Measurements from ENCODE around the gene ZNRF3. TPM values are rescaled to one million over a fixed set of nuclear protein-coding genes. Genes with fewer than 3 reads are reported as not detected.

Gene ZNRF3
- total and polyA plus RNA-seq, 7 donors, result 0.23 to 13.6 (median 8.9) TPM

GRCh38 chr22:29012952-29013351 lies 129.6 kb downstream of the ZNRF3 start:
- Histone ChIP-seq H3K9me3 (no peaks in the 10 kb centered on the region), H3K4me3 (no peak overlapping the region), H3K27ac (no peak overlapping the region), H3K4me1 (no peaks in the 10 kb centered on the region), H3K27me3 (no peaks in the 10 kb centered on the region), H3K36me3 (no peaks in the 10 kb centered on the region)
- intact Hi-C loops (cut with DNase I), result no loop called here
- WGBS, 2 donors, result 91% methylated on average over 4 of the region's 4 CpGs
- DNase-seq, result no peak
- no peak for TF ChIP-seq POLR2AphosphoS5 (IDR thresholded peaks at IDR 0.05)
- TF ChIP-seq EP300 (IDR thresholded peaks at IDR 0.05), result no peak
- TF ChIP-seq, protein P1, sequence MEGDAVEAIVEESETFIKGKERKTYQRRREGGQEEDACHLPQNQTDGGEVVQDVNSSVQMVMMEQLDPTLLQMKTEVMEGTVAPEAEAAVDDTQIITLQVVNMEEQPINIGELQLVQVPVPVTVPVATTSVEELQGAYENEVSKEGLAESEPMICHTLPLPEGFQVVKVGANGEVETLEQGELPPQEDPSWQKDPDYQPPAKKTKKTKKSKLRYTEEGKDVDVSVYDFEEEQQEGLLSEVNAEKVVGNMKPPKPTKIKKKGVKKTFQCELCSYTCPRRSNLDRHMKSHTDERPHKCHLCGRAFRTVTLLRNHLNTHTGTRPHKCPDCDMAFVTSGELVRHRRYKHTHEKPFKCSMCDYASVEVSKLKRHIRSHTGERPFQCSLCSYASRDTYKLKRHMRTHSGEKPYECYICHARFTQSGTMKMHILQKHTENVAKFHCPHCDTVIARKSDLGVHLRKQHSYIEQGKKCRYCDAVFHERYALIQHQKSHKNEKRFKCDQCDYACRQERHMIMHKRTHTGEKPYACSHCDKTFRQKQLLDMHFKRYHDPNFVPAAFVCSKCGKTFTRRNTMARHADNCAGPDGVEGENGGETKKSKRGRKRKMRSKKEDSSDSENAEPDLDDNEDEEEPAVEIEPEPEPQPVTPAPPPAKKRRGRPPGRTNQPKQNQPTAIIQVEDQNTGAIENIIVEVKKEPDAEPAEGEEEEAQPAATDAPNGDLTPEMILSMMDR (IDR thresholded peaks at IDR 0.05), result no peak
- no peak for TF ChIP-seq POLR2A (IDR thresholded peaks at IDR 0.05)

DNA sequence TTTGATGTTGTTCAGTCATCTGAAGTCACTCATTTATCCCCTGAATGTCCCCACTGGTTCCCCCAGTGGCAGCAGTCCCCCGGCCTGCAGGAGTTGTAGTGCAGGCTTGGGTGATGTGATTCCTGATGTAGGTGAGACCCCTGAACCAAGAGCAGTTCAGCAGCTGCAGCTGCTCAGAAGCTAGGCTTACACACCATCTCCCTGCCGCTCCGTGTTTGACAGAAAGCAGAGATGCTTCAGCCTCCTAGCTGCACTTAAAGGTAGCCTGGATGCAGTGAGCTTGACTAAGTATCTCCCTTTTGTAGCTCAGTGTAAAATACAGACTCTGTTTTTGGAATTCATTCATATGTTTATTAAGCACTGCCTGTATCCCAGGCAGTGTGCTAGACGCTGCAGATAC lies 130.9 kb downstream of the ZNRF3 start:
- Histone ChIP-seq H3K9me3 (no peaks in the 10 kb centered on the region), H3K4me3 (no peak overlapping the region), H3K4me1 (no peaks in the 10 kb centered on the region), H3K27ac (no peak overlapping the region), H3K36me3 (no peaks in the 10 kb centered on the region), H3K27me3 (no peaks in the 10 kb centered on the region)
- no peak for DNase-seq
- intact Hi-C loops (cut with DNase I), result no loop called here
- 87 to 90% methylated on average over 4 of the region's 4 CpGs for WGBS, 2 donors
- TF ChIP-seq, protein P1 (IDR thresholded peaks at IDR 0.05), result no peak
- TF ChIP-seq EP300 (IDR thresholded peaks at IDR 0.05) (no peak), POLR2AphosphoS5 (IDR thresholded peaks at IDR 0.05) (no peak), POLR2A (IDR thresholded peaks at IDR 0.05) (no peak)

GRCh38 chr22:29014773-29015172 lies 131.4 kb downstream of the ZNRF3 start:
- 79 to 86% methylated on average over 4 of the region's 4 CpGs for WGBS, 2 donors
- no peak for DNase-seq
- Histone ChIP-seq H3K27ac (no peak overlapping the region), H3K36me3 (no peaks in the 10 kb centered on the region), H3K9me3 (no peaks in the 10 kb centered on the region), H3K27me3 (no peaks in the 10 kb centered on the region), H3K4me1 (no peaks in the 10 kb centered on the region), H3K4me3 (no peak overlapping the region)
- TF ChIP-seq, protein P1 (IDR thresholded peaks at IDR 0.05), result no peak
- no peak for TF ChIP-seq EP300 (IDR thresholded peaks at IDR 0.05)
- no peak for TF ChIP-seq POLR2AphosphoS5 (IDR thresholded peaks at IDR 0.05)
- TF ChIP-seq POLR2A (IDR thresholded peaks at IDR 0.05), result no peak
- intact Hi-C loops (cut with DNase I), result no loop called here

DNA sequence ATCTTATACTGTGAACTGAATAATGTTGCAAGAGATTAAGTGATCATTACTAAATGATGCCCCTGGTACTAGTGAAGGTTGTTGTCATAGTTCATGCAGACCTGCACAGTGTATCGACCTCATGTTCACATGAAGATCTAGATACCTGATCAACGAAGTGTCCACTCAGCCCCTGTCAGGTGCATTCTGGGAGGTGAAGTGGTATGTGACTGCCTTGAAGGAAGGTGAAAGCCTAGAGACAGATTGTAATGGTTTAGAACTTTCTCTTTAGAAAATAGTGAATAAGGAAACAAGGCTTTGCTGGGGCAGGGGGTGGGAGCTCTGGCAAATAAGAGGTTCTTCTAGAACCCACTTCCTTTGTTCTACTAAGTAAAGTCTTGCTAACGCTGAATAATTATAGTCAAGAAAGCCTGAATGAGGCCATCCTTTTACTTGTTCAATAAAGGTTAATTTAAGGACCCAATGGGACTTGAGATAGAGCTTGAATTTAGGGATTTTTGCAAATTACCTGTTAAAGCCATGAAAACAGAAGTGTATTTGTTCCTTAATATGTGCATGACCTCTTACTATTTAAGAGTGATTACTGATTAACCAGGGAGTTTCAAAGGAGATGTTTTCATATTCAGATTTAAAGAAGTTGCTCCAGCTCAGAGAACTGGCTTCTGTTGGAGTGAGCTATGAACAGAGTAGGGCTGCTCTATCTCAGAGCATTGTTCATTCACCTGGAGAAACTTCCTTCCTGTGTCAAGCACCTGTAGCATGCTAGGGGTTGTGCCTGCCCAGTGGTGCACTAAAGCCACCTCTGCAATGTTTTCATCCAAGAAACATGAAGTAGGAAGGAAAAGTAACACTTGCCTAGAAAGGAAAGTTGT lies 132.9 kb downstream of the ZNRF3 start:
- no peak overlapping the region for H3K27ac ChIP-seq
- no peaks in the 10 kb centered on the region for H3K27me3 ChIP-seq
- TF ChIP-seq POLR2AphosphoS5 (IDR thresholded peaks at IDR 0.05) (no peak), EP300 (IDR thresholded peaks at IDR 0.05) (no peak), POLR2A (IDR thresholded peaks at IDR 0.05) (no peak)
- TF ChIP-seq, protein P1 (IDR thresholded peaks at IDR 0.05), result no peak
- H3K36me3 ChIP-seq, result no peaks in the 10 kb centered on the region
- 37 to 69% methylated on average over 3 of the region's 3 CpGs for WGBS, 2 donors
- DNase-seq, result no peak
- no peak overlapping the region for H3K4me3 ChIP-seq
- no peaks in the 10 kb centered on the region for H3K9me3 ChIP-seq
- intact Hi-C loops (cut with DNase I), result no loop called here
- no peaks in the 10 kb centered on the region for H3K4me1 ChIP-seq
